ENCODE results near the gene TMEM175.

DNA sequence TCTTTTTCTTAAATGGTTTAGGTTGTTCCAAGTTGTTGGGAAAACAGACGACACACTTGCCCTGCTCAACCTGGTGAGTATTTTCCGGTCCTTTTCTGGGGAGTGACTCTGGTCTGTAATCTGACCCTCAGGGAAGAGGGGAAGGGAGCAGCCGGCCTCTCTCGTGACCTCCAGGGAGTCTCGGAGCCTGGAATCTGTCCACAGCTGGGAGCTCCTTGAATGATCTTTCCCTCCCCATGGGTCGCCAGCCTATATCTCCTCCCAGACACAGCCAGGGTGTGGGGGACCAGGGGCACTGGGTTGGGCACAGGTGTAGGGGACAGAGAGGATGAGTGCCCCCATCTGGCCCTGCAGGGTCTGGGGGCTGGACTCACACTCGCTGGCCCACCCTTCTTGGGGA, 18.9 kb downstream of the TMEM175 start:
- TF ChIP-seq, protein P1, sequence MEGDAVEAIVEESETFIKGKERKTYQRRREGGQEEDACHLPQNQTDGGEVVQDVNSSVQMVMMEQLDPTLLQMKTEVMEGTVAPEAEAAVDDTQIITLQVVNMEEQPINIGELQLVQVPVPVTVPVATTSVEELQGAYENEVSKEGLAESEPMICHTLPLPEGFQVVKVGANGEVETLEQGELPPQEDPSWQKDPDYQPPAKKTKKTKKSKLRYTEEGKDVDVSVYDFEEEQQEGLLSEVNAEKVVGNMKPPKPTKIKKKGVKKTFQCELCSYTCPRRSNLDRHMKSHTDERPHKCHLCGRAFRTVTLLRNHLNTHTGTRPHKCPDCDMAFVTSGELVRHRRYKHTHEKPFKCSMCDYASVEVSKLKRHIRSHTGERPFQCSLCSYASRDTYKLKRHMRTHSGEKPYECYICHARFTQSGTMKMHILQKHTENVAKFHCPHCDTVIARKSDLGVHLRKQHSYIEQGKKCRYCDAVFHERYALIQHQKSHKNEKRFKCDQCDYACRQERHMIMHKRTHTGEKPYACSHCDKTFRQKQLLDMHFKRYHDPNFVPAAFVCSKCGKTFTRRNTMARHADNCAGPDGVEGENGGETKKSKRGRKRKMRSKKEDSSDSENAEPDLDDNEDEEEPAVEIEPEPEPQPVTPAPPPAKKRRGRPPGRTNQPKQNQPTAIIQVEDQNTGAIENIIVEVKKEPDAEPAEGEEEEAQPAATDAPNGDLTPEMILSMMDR (conservative IDR thresholded peaks at IDR 0.05; ENCODE audit: low read length): no peak
- no peak for TF ChIP-seq EZH2phosphoT487 (IDR thresholded peaks at IDR 0.05; ENCODE audit: borderline replicate concordance, low read depth, low read length)

Data from OCI-LY7 (cell line).